HG02870 (cell line): ENCODE results near the gene SPAG16.
"Not testable (repeated sequence)": the region's sequence is repeated elsewhere in the genome, so short reads cannot be mapped to it uniquely, and the experiment has no call there.

ENCODE experiments used
- ATAC-seq: cut with Tn5 transposase; IDR thresholded peaks from one replicate; pipeline ENCODE4 v1.9.1; 2021; ENCODE audit warnings: mild to moderate bottlenecking, moderate library complexity; ENCODE audit not compliant: unreplicated experiment

The SPAG16 gene

GRCh38 chr2:214062279-214062678 lies 778.0 kb downstream of the SPAG16 start:
- not testable (repeated sequence) for ATAC-seq

GRCh38 chr2:214064471-214064870 lies 780.2 kb downstream of the SPAG16 start:
- no peak for ATAC-seq

- ATAC-seq: no peak
These were observed 782.6 kb downstream of the SPAG16 start for GRCh38 chr2:214066862-214067261.

- ATAC-seq: no peak
These were observed 785.0 kb downstream of the SPAG16 start for GRCh38 chr2:214069254-214069653.

GRCh38 chr2:214075456-214075855 lies 791.2 kb downstream of the SPAG16 start:
- no peak for ATAC-seq

GRCh38 chr2:214076527-214076926 lies 792.3 kb downstream of the SPAG16 start:
- ATAC-seq: no peak

- no peak for ATAC-seq
These were observed 793.5 kb downstream of the SPAG16 start for GRCh38 chr2:214077727-214078126.

- no peak for ATAC-seq
These were observed 794.8 kb downstream of the SPAG16 start for GRCh38 chr2:214079032-214079431.

GRCh38 chr2:214088536-214088935 lies 804.3 kb downstream of the SPAG16 start:
- ATAC-seq: no peak

- no peak for ATAC-seq
These were observed 812.0 kb downstream of the SPAG16 start for GRCh38 chr2:214096208-214096715.

GRCh38 chr2:214098811-214099210 lies 814.5 kb downstream of the SPAG16 start:
- ATAC-seq: no peak

GRCh38 chr2:214100488-214100887 lies 816.2 kb downstream of the SPAG16 start:
- no peak for ATAC-seq

- no peak for ATAC-seq
These were observed 819.2 kb downstream of the SPAG16 start for GRCh38 chr2:214103276-214104001.

GRCh38 chr2:214104219-214104618 lies 820.0 kb downstream of the SPAG16 start:
- ATAC-seq: no peak

GRCh38 chr2:214104967-214105366 lies 820.7 kb downstream of the SPAG16 start:
- ATAC-seq: no peak

GRCh38 chr2:214107726-214108125 lies 823.5 kb downstream of the SPAG16 start:
- no peak for ATAC-seq

- no peak for ATAC-seq
These were observed 824.3 kb downstream of the SPAG16 start for GRCh38 chr2:214108598-214108997.

GRCh38 chr2:214117054-214117453 lies 832.8 kb downstream of the SPAG16 start:
- ATAC-seq: no peak

GRCh38 chr2:214126135-214126534 lies 841.9 kb downstream of the SPAG16 start:
- ATAC-seq: no peak

GRCh38 chr2:214127170-214127569 lies 842.9 kb downstream of the SPAG16 start:
- ATAC-seq: no peak

- ATAC-seq: no peak
These were observed 843.3 kb downstream of the SPAG16 start for GRCh38 chr2:214127571-214127970.

GRCh38 chr2:214128040-214128439 lies 843.8 kb downstream of the SPAG16 start:
- no peak for ATAC-seq

- ATAC-seq: no peak
These were observed 845.9 kb downstream of the SPAG16 start for GRCh38 chr2:214130114-214130513.
